ENCODE measurements around the gene DDX56. TPM values are rescaled to one million over a fixed set of nuclear protein-coding genes. Genes with fewer than 3 reads are reported as not detected.

The DDX56 gene
- total RNA-seq, 1 experiment from 2014 or later, result 147 TPM

GRCh38 chr7:44618753-44619152 is 45.0 kb upstream of the DDX56 start:
- peak overlapping the region; percentile 23 for H3K27ac ChIP-seq (ENCODE audit: low read length)
- H3K27me3 ChIP-seq (ENCODE audit: control insufficient read depth, insufficient read depth, low read length), result no peaks in the 10 kb centered on the region
- H3K36me3 ChIP-seq (ENCODE audit: control insufficient read depth, insufficient read depth, low read length), result no peaks in the 10 kb centered on the region
- in situ Hi-C loops (cut with HindIII; ENCODE audit: low pct_unique_long_range_greater_than_20kb, low sequenced_read_pairs), result no loop called here
- DNase-seq (ENCODE audit: low read depth, low spot score), result no peak
- BruUV-seq (replicated peaks), result no TSS peak
- H3K4me1 ChIP-seq (ENCODE audit: control insufficient read depth, insufficient read depth, low read length), result peaks cover 66% of the 10 kb centered on the region
- H3K9me3 ChIP-seq (ENCODE audit: control insufficient read depth, insufficient read depth, low read depth, low read length), result no peaks in the 10 kb centered on the region
- ChIA-PET CTCF (no interaction called here), POLR2A (no interaction called here)
- intact Hi-C loops (cut with micrococcal nuclease; ENCODE audit: unreplicated experiment), result no loop called here
- no peak overlapping the region for H3K4me3 ChIP-seq (ENCODE audit: low read depth in 2 of 2, low read length in 2 of 2)
- TF ChIP-seq TCF7L2 (IDR thresholded peaks at IDR 0.05; ENCODE audit: low read depth, low read length) (no peak), SIN3A (IDR thresholded peaks at IDR 0.05; ENCODE audit: borderline replicate concordance, insufficient read depth, low read depth, low read length) (no peak), POLR2AphosphoS5 (IDR thresholded peaks at IDR 0.05; ENCODE audit: low read depth, low read length) (no peak)
- TF ChIP-seq, protein P1, sequence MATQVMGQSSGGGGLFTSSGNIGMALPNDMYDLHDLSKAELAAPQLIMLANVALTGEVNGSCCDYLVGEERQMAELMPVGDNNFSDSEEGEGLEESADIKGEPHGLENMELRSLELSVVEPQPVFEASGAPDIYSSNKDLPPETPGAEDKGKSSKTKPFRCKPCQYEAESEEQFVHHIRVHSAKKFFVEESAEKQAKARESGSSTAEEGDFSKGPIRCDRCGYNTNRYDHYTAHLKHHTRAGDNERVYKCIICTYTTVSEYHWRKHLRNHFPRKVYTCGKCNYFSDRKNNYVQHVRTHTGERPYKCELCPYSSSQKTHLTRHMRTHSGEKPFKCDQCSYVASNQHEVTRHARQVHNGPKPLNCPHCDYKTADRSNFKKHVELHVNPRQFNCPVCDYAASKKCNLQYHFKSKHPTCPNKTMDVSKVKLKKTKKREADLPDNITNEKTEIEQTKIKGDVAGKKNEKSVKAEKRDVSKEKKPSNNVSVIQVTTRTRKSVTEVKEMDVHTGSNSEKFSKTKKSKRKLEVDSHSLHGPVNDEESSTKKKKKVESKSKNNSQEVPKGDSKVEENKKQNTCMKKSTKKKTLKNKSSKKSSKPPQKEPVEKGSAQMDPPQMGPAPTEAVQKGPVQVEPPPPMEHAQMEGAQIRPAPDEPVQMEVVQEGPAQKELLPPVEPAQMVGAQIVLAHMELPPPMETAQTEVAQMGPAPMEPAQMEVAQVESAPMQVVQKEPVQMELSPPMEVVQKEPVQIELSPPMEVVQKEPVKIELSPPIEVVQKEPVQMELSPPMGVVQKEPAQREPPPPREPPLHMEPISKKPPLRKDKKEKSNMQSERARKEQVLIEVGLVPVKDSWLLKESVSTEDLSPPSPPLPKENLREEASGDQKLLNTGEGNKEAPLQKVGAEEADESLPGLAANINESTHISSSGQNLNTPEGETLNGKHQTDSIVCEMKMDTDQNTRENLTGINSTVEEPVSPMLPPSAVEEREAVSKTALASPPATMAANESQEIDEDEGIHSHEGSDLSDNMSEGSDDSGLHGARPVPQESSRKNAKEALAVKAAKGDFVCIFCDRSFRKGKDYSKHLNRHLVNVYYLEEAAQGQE (IDR thresholded peaks at IDR 0.05; ENCODE audit: insufficient read depth in 1 of 2, low read depth in 2 of 2, low read length in 1 of 2), result no peak
- TF ChIP-seq, protein P2, sequence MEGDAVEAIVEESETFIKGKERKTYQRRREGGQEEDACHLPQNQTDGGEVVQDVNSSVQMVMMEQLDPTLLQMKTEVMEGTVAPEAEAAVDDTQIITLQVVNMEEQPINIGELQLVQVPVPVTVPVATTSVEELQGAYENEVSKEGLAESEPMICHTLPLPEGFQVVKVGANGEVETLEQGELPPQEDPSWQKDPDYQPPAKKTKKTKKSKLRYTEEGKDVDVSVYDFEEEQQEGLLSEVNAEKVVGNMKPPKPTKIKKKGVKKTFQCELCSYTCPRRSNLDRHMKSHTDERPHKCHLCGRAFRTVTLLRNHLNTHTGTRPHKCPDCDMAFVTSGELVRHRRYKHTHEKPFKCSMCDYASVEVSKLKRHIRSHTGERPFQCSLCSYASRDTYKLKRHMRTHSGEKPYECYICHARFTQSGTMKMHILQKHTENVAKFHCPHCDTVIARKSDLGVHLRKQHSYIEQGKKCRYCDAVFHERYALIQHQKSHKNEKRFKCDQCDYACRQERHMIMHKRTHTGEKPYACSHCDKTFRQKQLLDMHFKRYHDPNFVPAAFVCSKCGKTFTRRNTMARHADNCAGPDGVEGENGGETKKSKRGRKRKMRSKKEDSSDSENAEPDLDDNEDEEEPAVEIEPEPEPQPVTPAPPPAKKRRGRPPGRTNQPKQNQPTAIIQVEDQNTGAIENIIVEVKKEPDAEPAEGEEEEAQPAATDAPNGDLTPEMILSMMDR (IDR thresholded peaks at IDR 0.05), result no peak
- no peak for ATAC-seq

DNA sequence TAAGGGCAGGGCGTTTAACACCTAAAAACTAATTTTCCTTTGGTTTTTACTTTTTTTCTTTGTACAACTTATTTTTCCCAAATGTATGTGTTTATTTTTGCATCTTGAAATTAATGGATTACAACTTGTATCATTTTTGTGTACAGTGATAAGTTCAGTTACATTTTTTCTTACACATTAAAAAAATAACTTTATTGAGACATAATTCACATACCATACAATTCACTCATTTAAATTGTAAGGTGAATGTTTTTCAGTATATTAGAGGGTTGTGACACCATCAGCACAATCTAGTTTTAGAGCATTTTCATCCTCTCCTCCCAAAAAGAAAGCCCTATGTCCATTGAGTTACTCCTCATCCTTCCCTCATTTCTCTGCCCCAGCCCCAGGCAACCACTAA is 44.3 kb upstream of the DDX56 start:
- H3K27ac ChIP-seq (ENCODE audit: low read length), result peak overlapping the region; percentile 5; the same call in 1 of the 2 replicates
- DNase-seq (ENCODE audit: low read depth, low spot score) (no peak), ATAC-seq (no peak)
- H3K4me3 ChIP-seq (ENCODE audit: low read depth in 2 of 2, low read length in 2 of 2), result no peak overlapping the region
- peaks cover 64% of the 10 kb centered on the region for H3K4me1 ChIP-seq (ENCODE audit: control insufficient read depth, insufficient read depth, low read length)
- BruUV-seq (replicated peaks), result no TSS peak
- no peaks in the 10 kb centered on the region for H3K36me3 ChIP-seq (ENCODE audit: control insufficient read depth, insufficient read depth, low read length)
- in situ Hi-C loops (cut with HindIII; ENCODE audit: low pct_unique_long_range_greater_than_20kb, low sequenced_read_pairs) (no loop called here), intact Hi-C loops (cut with micrococcal nuclease; ENCODE audit: unreplicated experiment) (no loop called here)
- ChIA-PET CTCF (interaction anchor here (0.6 kb wide), 1 partner anchor 22 kb away, joined by 7 read pairs; no protein-coding TSS in a partner anchor), POLR2A (no interaction called here)
- no peaks in the 10 kb centered on the region for H3K27me3 ChIP-seq (ENCODE audit: control insufficient read depth, insufficient read depth, low read length)
- TF ChIP-seq, protein P1 (IDR thresholded peaks at IDR 0.05; ENCODE audit: insufficient read depth in 1 of 2, low read depth in 2 of 2, low read length in 1 of 2), result no peak
- TF ChIP-seq SIN3A (IDR thresholded peaks at IDR 0.05; ENCODE audit: borderline replicate concordance, insufficient read depth, low read depth, low read length), result no peak
- no peak for TF ChIP-seq POLR2AphosphoS5 (IDR thresholded peaks at IDR 0.05; ENCODE audit: low read depth, low read length)
- no peak for TF ChIP-seq TCF7L2 (IDR thresholded peaks at IDR 0.05; ENCODE audit: low read depth, low read length)
- TF ChIP-seq, protein P2 (IDR thresholded peaks at IDR 0.05), result no peak
- no peaks in the 10 kb centered on the region for H3K9me3 ChIP-seq (ENCODE audit: control insufficient read depth, insufficient read depth, low read depth, low read length)
